GM18520 (cell line): Measurements from ENCODE around the gene ERBB4.
"Not testable (repeated sequence)": the region's sequence is repeated elsewhere in the genome, so short reads cannot be mapped to it uniquely, and the experiment has no call there.

ENCODE experiments used
- ATAC-seq: cut with Tn5 transposase; IDR thresholded peaks from one replicate; pipeline ENCODE4 v1.9.1; 2021; ENCODE audit not compliant: unreplicated experiment

ERBB4 gene

GRCh38 chr2:212311807-212312404, 226.7 kb downstream of the ERBB4 start:
- no peak for ATAC-seq

- ATAC-seq, result no peak
These were observed 238.7 kb downstream of the ERBB4 start for GRCh38 chr2:212299943-212300342.

GRCh38 chr2:212299333-212299732, 239.3 kb downstream of the ERBB4 start:
- no peak for ATAC-seq

GRCh38 chr2:212295571-212295970, 243.0 kb downstream of the ERBB4 start:
- ATAC-seq, result no peak

GRCh38 chr2:212294816-212295215, 243.8 kb downstream of the ERBB4 start:
- no peak for ATAC-seq

DNA sequence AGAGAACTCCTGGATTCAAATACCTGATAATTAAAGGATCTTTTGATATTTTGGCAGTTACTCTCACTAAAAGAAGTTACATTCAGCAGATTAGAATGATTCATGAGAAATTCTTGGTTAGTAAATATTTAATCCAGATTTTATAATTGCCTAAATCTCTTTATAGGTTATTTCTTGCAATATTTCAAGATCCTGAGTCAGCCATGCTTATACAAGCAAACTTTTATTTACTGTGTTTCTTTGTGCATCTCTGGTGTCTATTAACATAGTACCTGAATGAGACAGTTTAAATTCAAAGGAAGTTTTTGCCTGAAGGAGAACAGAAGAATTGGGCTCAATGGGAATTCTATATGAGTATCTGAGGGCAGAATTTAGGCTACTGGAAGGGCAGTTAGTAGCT, 249.3 kb downstream of the ERBB4 start:
- ATAC-seq, result no peak

DNA sequence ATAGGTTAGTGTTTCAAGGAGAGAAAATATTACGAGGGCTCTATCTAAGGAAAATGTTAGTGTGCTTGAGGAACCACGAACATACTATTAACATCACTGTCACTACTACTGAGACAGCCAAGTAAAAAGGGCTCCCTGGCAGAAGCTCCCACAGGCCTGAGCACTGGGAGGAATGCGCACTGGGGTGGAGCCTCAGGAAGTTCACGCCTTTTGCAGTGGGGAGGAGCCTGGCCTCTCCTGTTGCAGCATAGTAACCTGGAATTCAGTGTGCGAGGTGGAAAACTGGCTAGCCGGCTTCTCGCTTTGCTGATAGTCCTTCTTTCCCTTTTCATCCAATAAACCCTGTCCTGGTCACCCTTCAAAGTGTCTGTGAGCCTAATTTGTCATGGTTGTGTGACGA, 250.3 kb downstream of the ERBB4 start:
- no peak for ATAC-seq

- ATAC-seq, result no peak
These were observed 254.4 kb downstream of the ERBB4 start for GRCh38 chr2:212284166-212284565.

DNA sequence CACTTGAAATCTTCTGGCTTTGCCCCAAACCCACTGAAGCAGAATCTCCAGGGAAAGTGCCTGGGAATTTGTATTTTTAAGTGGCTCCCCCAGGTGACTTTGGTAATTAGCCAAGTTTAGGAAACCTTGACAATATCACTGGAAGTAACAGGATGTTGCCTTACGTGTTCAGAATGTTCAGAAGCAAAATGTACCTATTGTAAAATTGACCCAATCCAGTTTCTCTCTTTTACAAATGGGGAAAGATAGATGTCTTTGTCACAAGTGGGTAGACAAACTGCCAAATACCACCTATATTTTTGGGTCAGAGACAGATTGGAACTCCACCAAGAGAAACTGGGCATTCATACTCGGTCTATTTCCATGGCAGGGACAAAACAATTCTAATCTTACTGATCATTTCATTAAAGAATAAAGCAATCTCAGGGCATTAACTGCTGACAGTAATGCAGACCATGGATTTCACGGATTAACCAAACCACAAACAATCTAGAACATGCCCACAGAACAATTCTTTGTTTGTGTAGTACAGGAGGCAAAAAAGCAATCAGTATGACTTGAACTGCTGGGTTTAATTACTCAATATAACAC, 255.8 kb downstream of the ERBB4 start:
- ATAC-seq, result no peak

DNA sequence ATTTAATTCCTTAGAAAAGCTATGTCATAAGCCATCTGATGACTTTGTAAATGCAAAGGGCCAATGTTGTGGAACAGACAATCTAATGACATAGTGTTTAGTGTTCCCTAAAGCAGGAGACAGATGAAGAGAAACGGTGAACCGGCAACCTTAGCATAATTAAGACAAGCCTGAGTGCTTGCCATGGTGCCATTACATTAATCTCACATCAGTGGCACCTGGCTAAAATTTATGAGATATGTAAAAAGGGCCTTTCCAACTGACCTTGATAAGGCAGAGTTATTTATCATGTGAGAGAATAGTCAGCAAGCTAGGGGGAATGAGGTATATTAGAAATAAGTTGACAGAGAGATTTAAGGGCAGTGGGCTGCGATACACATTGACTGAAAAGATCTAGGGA, 261.8 kb downstream of the ERBB4 start:
- no peak for ATAC-seq

DNA sequence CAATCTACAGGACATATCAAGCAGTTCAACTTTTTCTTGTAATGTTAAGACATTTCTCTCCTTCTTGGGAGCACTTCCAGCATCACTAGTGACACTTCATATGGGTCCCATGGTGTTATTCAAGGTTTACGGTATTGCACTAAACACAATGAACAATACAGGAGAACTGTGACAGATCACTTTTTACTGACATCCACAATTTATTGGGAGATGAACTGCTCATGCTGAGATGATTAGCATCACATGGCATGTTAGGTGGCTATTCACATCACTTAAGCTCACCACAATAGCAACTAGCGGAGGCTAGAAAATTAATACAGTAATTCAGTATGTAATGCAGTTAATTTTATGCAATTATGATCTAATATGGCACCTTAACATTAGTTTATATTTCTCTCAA, 264.4 kb downstream of the ERBB4 start:
- no peak for ATAC-seq

DNA sequence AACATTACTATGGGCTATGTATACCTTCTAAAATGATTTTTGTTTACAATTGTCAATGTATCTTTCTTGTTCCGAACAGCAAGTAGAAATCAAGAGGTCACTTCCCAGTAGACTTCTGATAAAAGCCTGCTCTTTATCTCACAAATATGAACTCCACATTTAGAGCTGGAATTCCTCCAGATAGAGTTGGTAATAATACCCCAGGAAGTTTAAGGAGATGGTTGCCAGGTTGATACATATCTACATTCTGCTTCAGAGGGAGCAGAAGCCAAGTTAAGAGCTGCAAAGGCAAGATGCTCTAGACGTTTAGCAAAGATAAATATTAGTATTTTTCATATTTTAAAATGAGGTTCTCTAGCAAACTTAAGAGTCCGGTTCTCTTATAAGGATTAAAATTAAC, 267.0 kb downstream of the ERBB4 start:
- ATAC-seq, result no peak

- ATAC-seq, result no peak
These were observed 269.6 kb downstream of the ERBB4 start for GRCh38 chr2:212269005-212269404.

- no peak for ATAC-seq
These were observed 272.3 kb downstream of the ERBB4 start for GRCh38 chr2:212266297-212266696.

DNA sequence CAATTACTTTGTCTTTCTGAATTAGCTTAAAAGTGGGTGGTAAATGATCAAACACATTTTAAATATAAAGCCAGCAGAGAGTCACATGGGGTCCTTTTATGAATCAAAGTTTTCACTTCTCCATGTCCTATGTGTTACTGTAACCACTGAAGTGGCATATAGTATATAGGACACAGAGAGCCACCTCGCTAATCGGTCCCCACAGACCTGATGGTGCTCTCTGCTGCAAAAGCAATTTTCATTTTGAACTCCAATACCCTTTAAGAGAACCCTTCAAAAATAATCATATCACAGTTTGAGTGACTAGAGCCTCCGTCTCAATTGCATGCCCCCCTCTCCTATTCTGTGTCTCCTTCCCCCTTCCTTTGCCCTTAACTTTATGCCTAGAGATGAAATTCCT, 272.8 kb downstream of the ERBB4 start:
- ATAC-seq, result no peak

DNA sequence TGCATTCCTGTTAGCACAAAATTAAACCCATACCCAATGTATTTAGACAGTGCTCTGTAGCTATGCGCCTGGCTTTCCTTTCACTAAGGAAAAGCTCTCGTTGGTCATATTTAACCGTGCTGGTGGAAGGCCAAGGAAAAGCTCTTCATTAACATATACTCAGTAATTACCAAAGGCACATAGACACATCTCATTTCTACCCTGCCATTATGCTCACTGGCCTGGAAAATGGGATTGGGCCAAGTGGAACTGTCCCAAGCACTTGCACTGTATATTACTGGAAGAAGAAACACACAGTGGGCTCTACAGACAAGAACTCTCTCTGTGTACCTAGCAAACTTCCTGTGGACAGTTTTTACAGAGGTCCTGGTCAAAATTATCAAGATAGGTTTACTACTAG, 274.4 kb downstream of the ERBB4 start:
- ATAC-seq, result no peak

- no peak for ATAC-seq
These were observed 279.4 kb downstream of the ERBB4 start for GRCh38 chr2:212259226-212259625.

DNA sequence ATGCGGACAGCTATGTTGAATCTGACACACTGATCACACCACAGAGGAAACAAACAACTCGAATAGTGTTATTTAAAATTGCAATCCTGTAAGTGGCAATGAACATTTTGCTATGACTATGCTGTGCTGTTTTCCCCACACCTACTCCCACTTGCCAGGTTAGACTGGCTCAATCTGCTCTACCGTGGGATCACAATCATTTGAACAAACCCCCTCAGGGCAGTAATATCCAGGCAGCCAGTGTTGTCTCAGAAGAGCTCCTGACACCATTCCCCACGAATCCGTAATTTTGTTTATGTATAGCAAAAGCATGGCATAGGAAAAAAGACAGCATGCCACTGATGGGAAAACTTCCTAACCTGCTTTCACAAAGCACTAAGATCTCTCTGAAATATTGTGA, 284.3 kb downstream of the ERBB4 start:
- ATAC-seq, result no peak

DNA sequence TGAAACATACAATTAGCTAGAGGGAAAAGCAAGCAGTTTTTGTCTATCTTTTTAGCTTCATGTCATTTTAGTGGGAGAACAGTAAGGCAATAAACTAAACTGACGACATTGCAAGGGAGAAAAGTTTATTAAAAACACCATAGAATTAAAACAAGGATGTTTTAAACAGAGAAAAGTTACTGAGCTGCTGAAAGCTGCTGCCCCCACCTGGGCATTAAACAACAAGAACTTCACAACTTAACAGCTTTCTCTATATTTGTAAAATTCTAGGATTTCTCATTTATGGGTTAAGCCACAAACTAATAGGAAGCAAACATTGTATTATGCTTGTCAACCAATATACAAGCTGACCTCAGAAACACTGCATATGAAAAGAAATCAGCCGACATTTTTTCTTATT, 289.2 kb downstream of the ERBB4 start:
- no peak for ATAC-seq

- no peak for ATAC-seq
These were observed 292.7 kb downstream of the ERBB4 start for GRCh38 chr2:212245880-212246279.

DNA sequence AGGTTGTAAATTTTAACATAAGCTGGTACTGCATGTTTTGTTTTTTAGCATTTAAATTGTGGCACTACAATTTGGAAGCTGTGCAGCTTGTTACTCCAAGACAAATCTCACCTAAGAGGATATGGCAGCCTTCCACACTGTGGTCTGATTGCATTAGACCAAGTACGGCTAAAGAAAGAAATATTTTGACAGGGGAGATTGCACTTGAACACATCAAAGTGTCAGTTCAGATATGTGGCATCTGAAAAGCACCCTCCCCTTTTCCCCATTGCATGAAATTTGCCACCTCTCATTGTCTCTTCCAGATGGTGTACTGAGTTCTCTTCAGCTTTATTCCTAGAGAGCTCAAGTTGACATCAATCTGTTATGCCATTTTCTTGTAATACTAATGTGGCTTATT, 295.9 kb downstream of the ERBB4 start:
- no peak for ATAC-seq

DNA sequence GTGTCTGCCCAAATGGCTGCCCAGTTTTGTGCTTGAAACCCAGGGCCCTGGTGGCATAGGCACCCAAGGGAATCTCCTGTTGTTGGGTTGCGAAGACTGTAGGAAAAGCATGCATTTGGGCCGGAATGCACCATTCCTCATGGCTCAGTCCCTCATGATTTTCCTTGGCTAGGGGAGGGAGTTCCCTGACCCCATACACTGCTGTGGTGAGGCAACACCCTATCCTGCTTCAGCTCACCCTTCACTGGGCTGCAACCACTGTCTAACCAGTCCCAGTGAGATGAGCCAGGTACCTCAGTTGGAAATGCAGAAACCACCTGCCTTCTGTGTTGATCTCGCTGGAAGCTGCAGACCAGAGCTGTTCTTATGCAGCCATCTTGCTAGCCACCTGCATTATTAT, 300.4 kb downstream of the ERBB4 start:
- not testable (repeated sequence) for ATAC-seq
